Esophagus muscularis mucosa (tissue), 4 donors: ENCODE data around the gene OBI1. TPM values are rescaled to one million over a fixed set of nuclear protein-coding genes. Genes with fewer than 3 reads are reported as not detected.

Experiments
- DNase-seq: peaks from one replicate; pipeline ENCODE4 v3.0.0-alpha.2; 2017; ENCODE audit errors: extremely low spot score
- H3K27ac ChIP-seq, 4 donors: fragments of 200-600 bp; sonication (generic); replicated peaks in 1 of 4; 1 replicate in 3 of 4; 2 replicates in 1 of 4; pipeline ENCODE4 v1.5.1; 2016 to 2019; ENCODE audit warnings: mild to moderate bottlenecking in 1 of 4
- H3K27me3 ChIP-seq, 4 donors: fragments of 200-600 bp; sonication (generic); one replicate each; pipeline versions ENCODE4 v1.5.1 to v1.6.0; 2016 to 2019
- H3K36me3 ChIP-seq, 4 donors: fragments of 200-600 bp; sonication (generic); one replicate each; pipeline ENCODE4 v1.5.1; 2016 to 2019
- H3K4me1 ChIP-seq, 4 donors: fragments of 200-600 bp; sonication (generic); one replicate each; pipeline ENCODE4 v1.5.1; 2016 to 2019
- H3K4me3 ChIP-seq, 4 donors: fragments of 200-600 bp; sonication (generic); 1 replicate in 2 of 4; 2 replicates in 2 of 4; pipeline ENCODE4 v1.5.1; 2016 to 2019; ENCODE audit warnings: mild to moderate bottlenecking in 4 of 4, moderate library complexity in 1 of 4
- H3K9me3 ChIP-seq, 4 donors: fragments of 200-600 bp; sonication (generic); 1 replicate in 3 of 4; 2 replicates in 1 of 4; pipeline ENCODE4 v1.5.1; 2016 to 2019
- EP300 ChIP-seq: sonication (generic); formaldehyde crosslinking; IDR thresholded peaks from one replicate; pipeline ENCODE4 v1.6.1; 2017; ENCODE audit warnings: antibody characterized with exemption
- POLR2A ChIP-seq: fragments of 450-650 bp; IDR thresholded peaks from one replicate; pipeline ENCODE4 v1.6.1; 2017; ENCODE audit warnings: antibody characterized with exemption, moderate library complexity, mild to moderate bottlenecking, low read depth
- POLR2AphosphoS5 ChIP-seq, 2 donors: sonication (generic); formaldehyde crosslinking; IDR thresholded peaks; one replicate each; pipeline ENCODE4 v1.6.1; 2017; ENCODE audit warnings: antibody characterized with exemption in 2 of 2
- WGBS: methylation state at CpG from one replicate; pipeline ENCODE4 v1.1.5; 2018; 5-methylcytosine and 5-hydroxymethylcytosine counted together
- intact Hi-C: fragments of 100-400 bp; cut with DNase I; formaldehyde crosslinking; loops from one replicate; pipeline ENCODE4 v1.15.1; 2023
- total RNA-seq, 4 donors: library from RNA; depleted of rRNA; stranded (reverse); fragments of >200 nt; gene quantifications; one replicate each; pipeline versions ENCODE4 v1.1.0 to v1.2.1, GENCODE V29; 2016
- TF ChIP-seq, protein P1 (sequence below), 3 experiments: fragments of 200-600 bp in 2 of 3; fragments of 450-650 bp in 1 of 3; sonication (generic) in 2 of 3; IDR thresholded peaks; one replicate each; pipeline ENCODE4 v1.5.1; 2017 to 2019; ENCODE audit warnings: antibody characterized with exemption in 3 of 3, mild to moderate bottlenecking in 2 of 3, moderate library complexity in 1 of 3

The OBI1 gene
- total RNA-seq, 4 donors from 2014 or later = 8.3 to 13.3 (median 10.5) TPM

DNA sequence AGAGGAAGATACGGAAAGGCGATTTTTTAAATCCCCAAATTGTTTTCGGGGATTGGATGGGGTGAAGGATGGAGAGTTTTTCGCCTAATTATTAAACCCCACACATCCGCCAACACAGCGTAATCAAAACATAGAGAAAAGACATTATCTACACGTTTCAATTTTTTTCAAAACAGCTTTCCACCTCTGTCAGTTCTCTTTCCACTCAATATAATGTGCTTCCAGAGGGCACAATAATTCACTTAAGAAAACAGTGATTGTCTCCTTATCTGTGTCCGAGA lies 435 bp upstream of the OBI1 start:
- peak overlapping the region in 3 of 4 donors; percentile 80 to 83 (median 81) for H3K27ac ChIP-seq
- intact Hi-C loops = no loop called here
- no peaks in the 10 kb centered on the region for H3K36me3 ChIP-seq
- no peaks in the 10 kb centered on the region for H3K9me3 ChIP-seq
- TF ChIP-seq, protein P1, sequence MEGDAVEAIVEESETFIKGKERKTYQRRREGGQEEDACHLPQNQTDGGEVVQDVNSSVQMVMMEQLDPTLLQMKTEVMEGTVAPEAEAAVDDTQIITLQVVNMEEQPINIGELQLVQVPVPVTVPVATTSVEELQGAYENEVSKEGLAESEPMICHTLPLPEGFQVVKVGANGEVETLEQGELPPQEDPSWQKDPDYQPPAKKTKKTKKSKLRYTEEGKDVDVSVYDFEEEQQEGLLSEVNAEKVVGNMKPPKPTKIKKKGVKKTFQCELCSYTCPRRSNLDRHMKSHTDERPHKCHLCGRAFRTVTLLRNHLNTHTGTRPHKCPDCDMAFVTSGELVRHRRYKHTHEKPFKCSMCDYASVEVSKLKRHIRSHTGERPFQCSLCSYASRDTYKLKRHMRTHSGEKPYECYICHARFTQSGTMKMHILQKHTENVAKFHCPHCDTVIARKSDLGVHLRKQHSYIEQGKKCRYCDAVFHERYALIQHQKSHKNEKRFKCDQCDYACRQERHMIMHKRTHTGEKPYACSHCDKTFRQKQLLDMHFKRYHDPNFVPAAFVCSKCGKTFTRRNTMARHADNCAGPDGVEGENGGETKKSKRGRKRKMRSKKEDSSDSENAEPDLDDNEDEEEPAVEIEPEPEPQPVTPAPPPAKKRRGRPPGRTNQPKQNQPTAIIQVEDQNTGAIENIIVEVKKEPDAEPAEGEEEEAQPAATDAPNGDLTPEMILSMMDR (IDR thresholded peaks at IDR 0.05) = no peak
- no peak for TF ChIP-seq POLR2A
- peaks cover 21 to 39% (median 26%) of the 10 kb centered on the region in 4 donors for H3K4me1 ChIP-seq
- peak overlapping the region; percentile 73 to 98 (median 93) for H3K4me3 ChIP-seq
- DNase-seq = no peak
- H3K27me3 ChIP-seq = no peaks in the 10 kb centered on the region
- whole genome bisulfite sequencing = 4% methylated on average over 8 of the region's 8 CpGs

DNA sequence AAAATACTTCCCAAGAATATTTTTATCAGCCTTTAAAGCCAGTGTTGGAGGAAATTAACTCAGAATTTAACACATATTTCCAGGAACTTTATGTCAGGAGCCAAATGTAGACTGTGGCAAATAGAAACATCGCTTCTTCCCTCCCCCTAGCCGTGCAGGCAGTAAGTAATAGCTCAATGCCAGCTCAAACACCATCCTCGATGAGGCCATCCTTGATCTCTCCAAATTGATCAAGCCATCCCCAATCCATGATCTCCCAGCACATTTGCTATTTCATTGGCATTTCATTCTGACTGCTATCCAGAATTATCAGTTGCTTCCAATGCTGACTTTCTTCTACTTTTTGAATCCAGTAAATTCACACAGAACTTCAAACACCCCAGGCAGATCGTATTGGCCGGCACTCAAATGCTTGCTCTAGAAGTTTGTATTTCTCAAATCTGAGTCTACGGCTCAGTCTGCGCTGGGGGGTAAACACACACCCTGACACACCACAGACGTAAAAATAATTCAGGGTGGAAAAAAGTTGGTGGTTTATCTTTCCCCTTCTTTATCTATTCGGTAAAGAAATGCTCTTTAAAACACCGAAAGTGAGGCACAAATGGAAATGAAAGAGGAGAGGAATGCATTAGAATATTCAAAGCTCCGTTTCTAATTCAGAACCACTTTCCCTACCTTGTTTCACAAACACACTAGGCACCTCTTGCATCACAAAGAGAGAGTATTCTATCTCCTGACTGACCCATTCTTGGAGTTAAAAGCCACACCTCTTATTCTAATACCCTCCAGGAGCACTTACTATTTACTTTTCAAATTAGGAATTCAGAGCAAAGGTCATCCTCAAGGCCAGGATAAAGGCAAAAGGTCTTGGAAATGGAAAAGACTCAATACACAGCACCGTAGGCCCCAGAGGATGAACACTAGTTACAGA lies 991 bp downstream of the OBI1 start:
- H3K27ac ChIP-seq = peak overlapping the region; percentile 80 to 85 (median 82)
- 17% methylated on average over 12 of the region's 12 CpGs for WGBS
- H3K36me3 ChIP-seq = no peaks in the 10 kb centered on the region
- no peak for DNase-seq
- H3K9me3 ChIP-seq = no peaks in the 10 kb centered on the region
- H3K4me3 ChIP-seq = peak overlapping the region; percentile 73 to 98 (median 93)
- TF ChIP-seq EP300 (no peak), POLR2AphosphoS5 (IDR thresholded peaks at IDR 0.05) (no peak), POLR2A (no peak)
- TF ChIP-seq, protein P1 (IDR thresholded peaks at IDR 0.05) = no peak
- peaks cover 21 to 49% (median 35%) of the 10 kb centered on the region in 4 donors for H3K4me1 ChIP-seq
- intact Hi-C loops = no loop called here
- H3K27me3 ChIP-seq = no peaks in the 10 kb centered on the region

DNA sequence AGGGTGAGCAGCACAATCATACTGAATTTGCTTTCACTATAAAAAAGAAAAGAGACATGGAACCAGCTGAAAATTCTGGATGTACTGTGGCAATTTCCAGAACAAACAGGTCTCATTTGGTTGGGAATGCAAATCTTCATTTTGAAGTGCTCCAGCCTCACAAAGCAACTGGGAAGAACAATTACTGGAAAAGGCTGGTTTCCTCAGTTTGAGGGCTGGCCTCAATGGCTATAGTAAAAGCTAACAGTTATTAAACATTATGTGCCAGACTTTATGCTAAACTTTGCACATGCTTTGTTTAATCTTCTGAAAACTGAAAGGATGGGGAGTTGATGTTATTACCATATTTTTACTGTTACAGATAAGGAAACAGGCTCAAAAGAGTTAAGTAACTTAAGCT lies 3.0 kb downstream of the OBI1 start:
- intact Hi-C loops = no loop called here
- no peaks in the 10 kb centered on the region for H3K36me3 ChIP-seq

GRCh38 chr13:78655007-78655406 lies 3.9 kb downstream of the OBI1 start:
- no peak for DNase-seq
- Histone ChIP-seq H3K4me1 (peaks cover 21 to 57% (median 41%) of the 10 kb centered on the region in 4 donors), H3K4me3 (no peak overlapping the region), H3K27ac (no peak overlapping the region), H3K9me3 (no peaks in the 10 kb centered on the region), H3K27me3 (no peaks in the 10 kb centered on the region), H3K36me3 (no peaks in the 10 kb centered on the region)
- TF ChIP-seq, protein P1 (IDR thresholded peaks at IDR 0.05) = no peak
- no peak for TF ChIP-seq EP300
- no peak for TF ChIP-seq POLR2AphosphoS5 (IDR thresholded peaks at IDR 0.05)
- TF ChIP-seq POLR2A = no peak
- WGBS = 93% methylated on average over 3 of the region's 3 CpGs
- intact Hi-C loops = no loop called here

More for the DNA sequence above, 3.0 kb downstream of the OBI1 start:
- TF ChIP-seq POLR2AphosphoS5 (IDR thresholded peaks at IDR 0.05) = no peak
- TF ChIP-seq POLR2A = no peak
- TF ChIP-seq EP300 = no peak
- TF ChIP-seq, protein P1 (IDR thresholded peaks at IDR 0.05) = no peak
- Histone ChIP-seq H3K27ac (no peak overlapping the region), H3K27me3 (no peaks in the 10 kb centered on the region), H3K4me3 (no peak overlapping the region), H3K9me3 (no peaks in the 10 kb centered on the region), H3K4me1 (peaks cover 21 to 57% (median 38%) of the 10 kb centered on the region in 4 donors)
- no peak for DNase-seq
